Memory B cell (primary cell): ENCODE results near the gene TRIM26.
"Not testable (repeated sequence)": the region's sequence is repeated elsewhere in the genome, so short reads cannot be mapped to it uniquely, and the experiment has no call there.

ENCODE experiments used
- ATAC-seq: fragments of 150-1000 bp; cut with Tn5 transposase; 2 replicates; pipeline ENCODE4 v1.10.0; 2021; ENCODE audit warnings: low read depth, mild to moderate bottlenecking, moderate library complexity
- DNase-seq, 2 donors: peaks; one replicate each; pipeline ENCODE4 v3.0.0; 2022; ENCODE audit warnings: low spot score in 2 of 2
- H3K27ac Mint-ChIP-seq: one replicate; pipeline ENCODE4 v1.8.0; 2022; ENCODE audit warnings: mild to moderate bottlenecking, moderate library complexity, mixed read lengths
- H3K27me3 Mint-ChIP-seq: one replicate; pipeline ENCODE4 v1.8.0; 2022; ENCODE audit warnings: mixed read lengths
- H3K36me3 Mint-ChIP-seq: one replicate; pipeline ENCODE4 v1.8.0; 2022; ENCODE audit warnings: mild to moderate bottlenecking, mixed read lengths
- H3K4me1 Mint-ChIP-seq: one replicate; pipeline ENCODE4 v1.8.0; 2022; ENCODE audit warnings: mixed read lengths
- H3K4me3 Mint-ChIP-seq: one replicate; pipeline ENCODE4 v1.8.0; 2022; ENCODE audit warnings: mild to moderate bottlenecking, moderate library complexity, mixed read lengths
- H3K9me3 Mint-ChIP-seq: one replicate; pipeline ENCODE4 v1.8.0; 2022; ENCODE audit warnings: mixed read lengths

The TRIM26 gene

GRCh38 chr6:30171677-30172471 is 41.3 kb downstream of the TRIM26 start:
- peaks cover 31% of the 10 kb centered on the region for H3K27me3 Mint-ChIP-seq
- H3K36me3 Mint-ChIP-seq, result no peaks in the 10 kb centered on the region
- ATAC-seq (peak; percentile 28), DNase-seq (no peak)
- no peaks in the 10 kb centered on the region for H3K9me3 Mint-ChIP-seq
- no peak overlapping the region for H3K27ac Mint-ChIP-seq
- H3K4me1 Mint-ChIP-seq, result peaks cover 3% of the 10 kb centered on the region
- peak overlapping the region; percentile 44 for H3K4me3 Mint-ChIP-seq

GRCh38 chr6:30169658-30170614 is 43.3 kb downstream of the TRIM26 start:
- H3K27me3 Mint-ChIP-seq, result peaks cover 32% of the 10 kb centered on the region
- H3K4me1 Mint-ChIP-seq, result peaks cover 3% of the 10 kb centered on the region
- no peaks in the 10 kb centered on the region for H3K36me3 Mint-ChIP-seq
- H3K9me3 Mint-ChIP-seq, result no peaks in the 10 kb centered on the region
- ATAC-seq (peak; percentile 83), DNase-seq (peak in 1 of 2 donors; percentile 36)
- no peak overlapping the region for H3K4me3 Mint-ChIP-seq
- no peak overlapping the region for H3K27ac Mint-ChIP-seq

GRCh38 chr6:30168741-30169140 is 44.5 kb downstream of the TRIM26 start:
- H3K9me3 Mint-ChIP-seq, result no peaks in the 10 kb centered on the region
- no peaks in the 10 kb centered on the region for H3K36me3 Mint-ChIP-seq
- H3K4me3 Mint-ChIP-seq, result no peak overlapping the region
- ATAC-seq (no peak), DNase-seq (no peak)
- peaks cover 37% of the 10 kb centered on the region for H3K27me3 Mint-ChIP-seq
- no peak overlapping the region for H3K27ac Mint-ChIP-seq
- peaks cover 3% of the 10 kb centered on the region for H3K4me1 Mint-ChIP-seq

- DNase-seq, result no peak
Measured at GRCh38 chr6:30167101-30167500, 46.1 kb downstream of the TRIM26 start.

GRCh38 chr6:30165238-30165637 is 48.0 kb downstream of the TRIM26 start:
- H3K36me3 Mint-ChIP-seq, H3K9me3 Mint-ChIP-seq, H3K4me1 Mint-ChIP-seq, DNase-seq, H3K4me3 Mint-ChIP-seq, H3K27ac Mint-ChIP-seq, ATAC-seq: not testable (repeated sequence)
- H3K27me3 Mint-ChIP-seq, result peaks cover 31% of the 10 kb centered on the region

More at GRCh38 chr6:30167101-30167500, 46.1 kb downstream of the TRIM26 start:
- ATAC-seq, result no peak
- Mint-ChIP-seq H3K36me3 (no peaks in the 10 kb centered on the region), H3K4me1 (peaks cover 3% of the 10 kb centered on the region), H3K27me3 (peaks cover 40% of the 10 kb centered on the region), H3K4me3 (no peak overlapping the region), H3K9me3 (no peaks in the 10 kb centered on the region), H3K27ac (no peak overlapping the region)

GRCh38 chr6:30164714-30165113 is 48.5 kb downstream of the TRIM26 start:
- Mint-ChIP-seq H3K4me3 (no peak overlapping the region), H3K36me3 (no peaks in the 10 kb centered on the region), H3K27me3 (peaks cover 33% of the 10 kb centered on the region), H3K9me3 (no peaks in the 10 kb centered on the region), H3K27ac (no peak overlapping the region), H3K4me1 (no peaks in the 10 kb centered on the region)
- no peak for ATAC-seq
- DNase-seq, result no peak

- H3K27me3 Mint-ChIP-seq, result peaks cover 30% of the 10 kb centered on the region
- no peak overlapping the region for H3K27ac Mint-ChIP-seq
- H3K4me3 Mint-ChIP-seq, result no peak overlapping the region
- no peaks in the 10 kb centered on the region for H3K4me1 Mint-ChIP-seq
- no peaks in the 10 kb centered on the region for H3K9me3 Mint-ChIP-seq
- no peak for ATAC-seq
- DNase-seq, result no peak
- H3K36me3 Mint-ChIP-seq, result no peaks in the 10 kb centered on the region
Measured at GRCh38 chr6:30163918-30164654, 49.1 kb downstream of the TRIM26 start.

GRCh38 chr6:30163090-30163917 is 49.9 kb downstream of the TRIM26 start, which contains the start of gene TRIM15:
Gene TRIM15, plus strand, starts transcription at chr6:30163546. Its CDS starts 139 bp downstream, at chr6:30163685.
- Mint-ChIP-seq H3K9me3 (no peaks in the 10 kb centered on the region), H3K4me1 (no peaks in the 10 kb centered on the region), H3K4me3 (no peak within 1 kb of the TSS), H3K27me3 (peaks cover 27% of the 10 kb centered on the region), H3K27ac (no peak within 1 kb of the TSS), H3K36me3 (no peaks in the 10 kb centered on the region)
- ATAC-seq (no peak), DNase-seq (no peak)

- Mint-ChIP-seq H3K27me3 (peaks cover 20% of the 10 kb centered on the region), H3K36me3 (no peaks in the 10 kb centered on the region), H3K27ac (no peak overlapping the region), H3K9me3 (no peaks in the 10 kb centered on the region), H3K4me3 (no peak overlapping the region), H3K4me1 (no peaks in the 10 kb centered on the region)
- DNase-seq (no peak), ATAC-seq (no peak)
Measured at GRCh38 chr6:30162265-30163089, 50.7 kb downstream of the TRIM26 start.

GRCh38 chr6:30160785-30161531 is 52.2 kb downstream of the TRIM26 start, which contains the start of gene TRIM10:
Gene TRIM10, minus strand, starts transcription at chr6:30161211. Its CDS starts 353 bp downstream, at chr6:30160858.
- no peak within 1 kb of the TSS for H3K27ac Mint-ChIP-seq
- no peaks in the 10 kb centered on the region for H3K4me1 Mint-ChIP-seq
- no peaks in the 10 kb centered on the region for H3K36me3 Mint-ChIP-seq
- H3K4me3 Mint-ChIP-seq, result no peak within 1 kb of the TSS
- H3K27me3 Mint-ChIP-seq, result peaks cover 16% of the 10 kb centered on the region
- no peak for ATAC-seq
- no peak for DNase-seq
- H3K9me3 Mint-ChIP-seq, result no peaks in the 10 kb centered on the region

- H3K4me1 Mint-ChIP-seq, result no peaks in the 10 kb centered on the region
- no peak overlapping the region for H3K4me3 Mint-ChIP-seq
- H3K36me3 Mint-ChIP-seq, result no peaks in the 10 kb centered on the region
- ATAC-seq, result no peak
- DNase-seq, result no peak
- H3K9me3 Mint-ChIP-seq, result no peaks in the 10 kb centered on the region
- no peak overlapping the region for H3K27ac Mint-ChIP-seq
- H3K27me3 Mint-ChIP-seq, result peaks cover 14% of the 10 kb centered on the region
Measured at GRCh38 chr6:30160008-30160784, 53.0 kb downstream of the TRIM26 start.
